HG03457 (cell line): ENCODE results near the gene CLIP1.
"Not testable (repeated sequence)": the region's sequence is repeated elsewhere in the genome, so short reads cannot be mapped to it uniquely, and the experiment has no call there.

ENCODE experiments used
- ATAC-seq: cut with Tn5 transposase; IDR thresholded peaks from one replicate; pipeline ENCODE4 v1.9.1; 2021; ENCODE audit warnings: moderate number of reproducible peaks; ENCODE audit not compliant: unreplicated experiment

Gene CLIP1

DNA sequence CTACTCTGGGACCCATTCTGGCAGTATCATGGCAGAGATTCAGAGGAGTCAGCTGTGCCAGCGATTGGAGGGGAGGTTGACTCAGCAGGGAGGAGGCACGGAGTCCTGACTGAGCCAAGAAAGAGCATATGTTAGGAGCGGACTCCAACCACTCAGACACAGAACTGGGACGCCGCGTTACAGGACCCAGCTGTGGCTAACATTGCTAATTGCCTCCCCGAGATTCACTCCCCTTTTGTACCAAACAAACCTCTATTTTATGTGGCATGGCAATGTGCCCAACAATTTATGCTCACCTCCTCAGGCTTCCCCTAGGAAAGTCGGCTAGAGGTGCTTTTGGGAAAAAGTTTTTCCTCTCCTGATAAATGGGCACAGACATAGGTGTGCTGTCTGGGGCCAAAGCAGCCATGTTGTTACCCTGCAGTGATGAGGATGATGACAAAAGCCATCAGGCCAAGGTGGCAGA lies 15.2 kb upstream of the CLIP1 start:
- no peak for ATAC-seq

DNA sequence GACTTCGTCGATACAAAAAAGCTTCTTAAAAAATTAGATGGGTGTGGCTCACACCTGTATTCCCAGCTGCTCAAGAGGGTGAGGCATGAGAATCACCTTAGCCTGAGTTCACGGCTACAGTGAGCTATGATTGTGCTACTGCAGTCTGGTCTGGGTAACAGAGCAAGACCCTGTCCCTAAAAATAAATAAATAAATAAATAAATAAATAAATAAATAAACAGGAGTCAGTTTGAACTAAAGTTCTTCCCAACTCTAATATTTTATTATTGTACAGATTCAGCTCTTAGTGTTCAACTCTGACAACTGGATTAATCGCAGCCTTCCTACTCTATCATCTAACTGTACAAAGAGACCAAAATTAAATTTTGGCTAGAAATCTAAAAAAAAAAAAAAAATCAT lies 12.7 kb upstream of the CLIP1 start:
- no peak for ATAC-seq

DNA sequence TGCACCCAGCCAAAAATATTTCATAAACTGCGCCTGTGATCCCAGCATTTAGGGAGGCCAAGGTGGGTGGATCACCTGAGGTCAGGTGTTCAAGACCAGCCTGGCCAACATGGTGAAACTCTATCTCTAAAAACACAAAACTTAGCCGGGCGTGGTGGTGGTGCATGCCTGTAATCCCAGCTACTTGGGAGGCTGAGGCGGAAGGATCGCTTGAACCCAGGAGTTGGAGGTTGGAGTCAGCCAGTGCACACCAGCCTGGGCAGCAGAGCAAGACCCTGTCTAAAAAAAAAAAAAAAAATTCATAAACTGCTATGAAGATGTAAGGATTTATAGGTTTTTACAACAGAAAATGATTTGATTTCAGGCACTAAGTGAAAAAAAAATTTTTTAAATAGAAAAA lies 6.6 kb upstream of the CLIP1 start:
- ATAC-seq = not testable (repeated sequence)

- no peak for ATAC-seq
Measured at GRCh38 chr12:122427403-122427802, 4.9 kb upstream of the CLIP1 start.

DNA sequence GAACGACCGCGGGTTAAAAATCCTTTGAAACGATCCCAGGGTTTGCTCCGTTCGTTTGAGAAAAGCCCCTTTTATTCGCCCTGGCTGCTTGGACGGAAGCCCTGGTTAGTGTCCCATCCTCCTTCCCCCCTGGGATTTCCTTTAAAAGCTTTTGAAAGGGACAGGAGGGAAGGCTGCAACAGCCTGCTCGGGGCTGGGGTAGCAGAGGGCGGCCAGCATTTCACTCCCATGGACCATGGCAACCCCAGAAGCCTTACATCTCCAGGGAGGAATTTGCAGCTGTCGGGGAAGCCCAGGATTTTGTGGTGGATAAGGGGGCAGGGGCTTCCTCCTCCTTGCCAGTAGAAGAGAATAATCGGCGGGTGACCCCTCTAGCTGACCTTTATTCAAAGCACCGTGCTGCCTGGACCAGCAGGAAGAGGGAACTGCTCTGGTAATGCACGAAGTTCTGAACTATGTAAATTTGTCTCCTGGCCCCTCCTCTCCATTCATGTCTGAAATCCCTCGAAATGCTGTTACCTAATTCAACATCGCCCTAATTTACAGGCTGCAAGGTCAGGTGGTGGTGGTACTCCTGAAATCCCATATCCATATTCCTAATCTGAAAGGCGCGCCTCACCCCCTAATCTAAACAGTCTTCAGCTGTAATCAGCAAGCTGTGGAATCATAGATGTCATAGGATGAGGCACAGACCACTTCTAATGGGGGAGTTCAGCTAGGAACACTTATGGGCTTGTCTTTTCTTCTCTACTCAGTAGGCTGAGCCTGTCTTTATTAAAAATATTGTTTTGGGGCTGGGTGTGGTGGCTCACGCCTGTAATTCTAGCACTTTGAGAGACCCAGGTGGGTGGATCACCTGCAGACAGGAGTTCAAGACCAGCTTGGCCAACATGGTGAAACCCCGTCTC lies 1.0 kb upstream of the CLIP1 start:
- no peak for ATAC-seq

GRCh38 chr12:122422730-122423257 lies 325 bp upstream of the CLIP1 start:
- no peak for ATAC-seq

- no peak for ATAC-seq
Measured at GRCh38 chr12:122421187-122421820, 1.2 kb downstream of the CLIP1 start.

- ATAC-seq = no peak
Measured at GRCh38 chr12:122420471-122421162, 1.9 kb downstream of the CLIP1 start.

GRCh38 chr12:122419094-122419493 lies 3.4 kb downstream of the CLIP1 start:
- ATAC-seq = not testable (repeated sequence)

DNA sequence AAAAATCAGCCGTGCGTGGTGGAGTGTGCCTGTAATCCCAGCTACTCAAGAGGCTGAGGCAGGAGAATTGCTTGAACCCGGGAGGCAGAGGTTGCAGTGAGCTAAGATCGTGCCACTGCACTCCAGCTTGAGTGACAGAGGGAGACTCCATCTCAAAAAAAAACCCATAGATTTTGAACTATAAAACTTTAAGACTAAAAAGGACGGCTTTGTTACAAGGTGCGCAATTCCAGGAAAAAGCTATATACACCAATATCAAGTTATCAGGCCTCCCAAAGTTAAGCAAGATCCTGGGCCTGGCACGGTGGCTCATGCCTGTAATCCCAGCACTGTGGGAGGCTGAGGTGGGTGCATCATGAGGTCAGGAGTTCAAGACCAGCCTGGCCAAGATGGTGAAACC lies 6.8 kb downstream of the CLIP1 start:
- not testable (repeated sequence) for ATAC-seq

GRCh38 chr12:122413516-122414404 lies 8.7 kb downstream of the CLIP1 start:
- no peak for ATAC-seq

- no peak for ATAC-seq
Measured at GRCh38 chr12:122412851-122413433, 9.5 kb downstream of the CLIP1 start.

DNA sequence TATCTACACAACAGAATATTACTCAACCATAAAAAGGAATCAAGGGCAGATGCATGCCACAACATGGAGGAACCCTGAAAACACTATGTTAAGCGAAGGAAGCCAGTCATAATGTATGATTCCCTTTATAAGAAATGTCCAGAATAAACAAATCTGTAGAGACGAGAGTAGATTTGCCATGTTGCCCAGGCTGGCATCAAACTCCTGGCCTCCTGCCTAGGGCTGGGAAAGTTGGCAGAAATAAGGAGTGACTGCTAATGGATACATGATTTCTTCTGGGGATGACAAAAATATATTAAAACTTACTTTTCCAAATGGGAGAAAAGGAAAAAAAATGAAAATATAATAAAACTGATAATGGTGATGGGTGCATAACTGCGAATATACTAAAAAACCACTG lies 10.9 kb downstream of the CLIP1 start:
- ATAC-seq = no peak

- ATAC-seq = no peak
Measured at GRCh38 chr12:122407208-122407607, 15.3 kb downstream of the CLIP1 start.

- no peak for ATAC-seq
Measured at GRCh38 chr12:122406701-122407164, 15.7 kb downstream of the CLIP1 start.

DNA sequence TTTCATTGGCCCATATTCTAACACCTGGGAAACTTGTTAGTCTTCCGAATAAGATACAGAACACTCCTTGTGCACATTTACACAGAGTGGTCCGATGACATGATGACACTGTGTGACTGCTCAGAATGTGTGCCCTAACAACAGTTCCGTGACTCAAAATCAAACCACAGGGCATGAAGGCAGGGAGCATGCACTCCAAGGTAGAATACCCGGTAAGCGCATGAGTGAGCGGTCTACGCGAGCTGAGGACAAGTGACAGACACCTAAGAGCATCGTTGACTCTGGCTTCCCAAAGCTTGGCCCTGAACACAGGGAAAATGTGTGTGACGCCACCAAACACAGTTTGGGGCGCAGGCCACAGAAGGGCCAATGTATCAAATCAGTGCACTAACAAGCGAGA lies 18.6 kb downstream of the CLIP1 start:
- no peak for ATAC-seq

GRCh38 chr12:122403115-122403770 lies 19.2 kb downstream of the CLIP1 start:
- ATAC-seq = no peak

GRCh38 chr12:122402264-122402663 lies 20.2 kb downstream of the CLIP1 start:
- ATAC-seq = no peak
